Measurements from ENCODE around the gene PRKCE.

DNA sequence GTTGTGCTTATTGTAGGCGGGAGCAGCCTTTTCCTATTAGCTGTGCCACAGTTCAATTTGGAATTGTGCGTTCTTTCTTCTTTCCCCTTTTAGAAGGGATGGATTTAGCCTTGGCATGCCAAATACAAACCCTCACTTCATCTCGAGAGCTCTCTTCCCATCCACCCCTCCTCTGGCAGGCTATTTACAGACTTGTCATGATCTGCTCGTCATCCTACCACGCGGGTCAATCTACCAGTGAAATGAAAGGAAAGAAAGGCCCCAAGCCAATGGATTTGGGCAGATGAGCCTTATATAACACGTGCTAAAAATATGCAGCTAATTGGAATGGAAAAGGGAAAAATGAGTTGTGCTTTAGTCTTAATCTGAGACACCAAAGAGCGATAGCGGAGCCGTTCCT lies 277.5 kb downstream of the PRKCE start:
- TF ChIP-seq EZH2phosphoT487 (IDR thresholded peaks at IDR 0.05; ENCODE audit: borderline replicate concordance, low read depth, low read length) = no peak
- TF ChIP-seq, protein P1, sequence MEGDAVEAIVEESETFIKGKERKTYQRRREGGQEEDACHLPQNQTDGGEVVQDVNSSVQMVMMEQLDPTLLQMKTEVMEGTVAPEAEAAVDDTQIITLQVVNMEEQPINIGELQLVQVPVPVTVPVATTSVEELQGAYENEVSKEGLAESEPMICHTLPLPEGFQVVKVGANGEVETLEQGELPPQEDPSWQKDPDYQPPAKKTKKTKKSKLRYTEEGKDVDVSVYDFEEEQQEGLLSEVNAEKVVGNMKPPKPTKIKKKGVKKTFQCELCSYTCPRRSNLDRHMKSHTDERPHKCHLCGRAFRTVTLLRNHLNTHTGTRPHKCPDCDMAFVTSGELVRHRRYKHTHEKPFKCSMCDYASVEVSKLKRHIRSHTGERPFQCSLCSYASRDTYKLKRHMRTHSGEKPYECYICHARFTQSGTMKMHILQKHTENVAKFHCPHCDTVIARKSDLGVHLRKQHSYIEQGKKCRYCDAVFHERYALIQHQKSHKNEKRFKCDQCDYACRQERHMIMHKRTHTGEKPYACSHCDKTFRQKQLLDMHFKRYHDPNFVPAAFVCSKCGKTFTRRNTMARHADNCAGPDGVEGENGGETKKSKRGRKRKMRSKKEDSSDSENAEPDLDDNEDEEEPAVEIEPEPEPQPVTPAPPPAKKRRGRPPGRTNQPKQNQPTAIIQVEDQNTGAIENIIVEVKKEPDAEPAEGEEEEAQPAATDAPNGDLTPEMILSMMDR (conservative IDR thresholded peaks at IDR 0.05; ENCODE audit: low read length) = no peak

All from OCI-LY7 (cell line).